ENCODE results near the gene RAMP2. TPM values are rescaled to one million over a fixed set of nuclear protein-coding genes. Genes with fewer than 3 reads are reported as not detected.

RAMP2 gene
- total and polyA plus RNA-seq, 2 of the 13 experiments (the other 11 are each of a cell fraction or from before 2014, with no cell fraction given) = 1.4 to 5.2 TPM

DNA sequence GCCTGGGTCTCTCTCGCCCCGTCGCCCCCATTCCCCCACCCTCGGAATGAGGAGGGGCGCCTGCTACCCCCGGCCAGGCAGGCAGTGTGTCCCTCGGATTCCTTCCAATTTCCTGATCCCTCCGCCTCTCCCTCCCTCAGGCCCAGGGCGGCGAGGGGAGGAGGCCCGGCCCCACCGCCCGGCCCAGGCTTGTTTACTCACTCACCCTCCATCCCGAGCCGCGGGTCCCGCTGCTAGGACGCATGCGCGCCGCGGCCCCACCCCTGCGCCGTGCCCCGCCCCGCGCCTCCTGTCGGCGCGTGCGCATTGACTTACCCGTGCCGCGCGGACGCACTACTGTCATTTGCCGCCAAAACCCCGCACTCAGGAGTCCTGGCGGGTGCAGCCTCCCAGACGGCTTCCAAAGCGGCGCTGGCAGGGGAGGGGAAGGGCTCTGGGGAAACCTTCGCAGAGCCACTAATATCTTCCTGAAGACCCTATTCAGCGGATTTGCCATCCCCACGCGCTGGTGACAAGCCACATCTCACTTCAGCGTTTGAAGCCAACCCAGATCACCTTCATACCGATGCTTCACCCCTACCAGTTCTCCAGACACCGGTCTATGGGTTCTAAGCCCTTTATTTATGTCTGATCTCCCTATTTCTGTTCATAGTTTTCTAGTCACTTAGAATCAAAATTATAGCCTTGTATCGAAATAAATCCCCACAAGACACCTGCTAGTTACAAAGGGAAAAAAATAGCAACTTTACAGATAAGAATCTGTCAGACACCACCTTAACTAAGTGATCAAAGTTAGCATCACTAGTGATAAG lies 16.0 kb upstream of the RAMP2 start, which contains the start of gene EZH1 (continued):
- TF ChIP-seq, protein P1, sequence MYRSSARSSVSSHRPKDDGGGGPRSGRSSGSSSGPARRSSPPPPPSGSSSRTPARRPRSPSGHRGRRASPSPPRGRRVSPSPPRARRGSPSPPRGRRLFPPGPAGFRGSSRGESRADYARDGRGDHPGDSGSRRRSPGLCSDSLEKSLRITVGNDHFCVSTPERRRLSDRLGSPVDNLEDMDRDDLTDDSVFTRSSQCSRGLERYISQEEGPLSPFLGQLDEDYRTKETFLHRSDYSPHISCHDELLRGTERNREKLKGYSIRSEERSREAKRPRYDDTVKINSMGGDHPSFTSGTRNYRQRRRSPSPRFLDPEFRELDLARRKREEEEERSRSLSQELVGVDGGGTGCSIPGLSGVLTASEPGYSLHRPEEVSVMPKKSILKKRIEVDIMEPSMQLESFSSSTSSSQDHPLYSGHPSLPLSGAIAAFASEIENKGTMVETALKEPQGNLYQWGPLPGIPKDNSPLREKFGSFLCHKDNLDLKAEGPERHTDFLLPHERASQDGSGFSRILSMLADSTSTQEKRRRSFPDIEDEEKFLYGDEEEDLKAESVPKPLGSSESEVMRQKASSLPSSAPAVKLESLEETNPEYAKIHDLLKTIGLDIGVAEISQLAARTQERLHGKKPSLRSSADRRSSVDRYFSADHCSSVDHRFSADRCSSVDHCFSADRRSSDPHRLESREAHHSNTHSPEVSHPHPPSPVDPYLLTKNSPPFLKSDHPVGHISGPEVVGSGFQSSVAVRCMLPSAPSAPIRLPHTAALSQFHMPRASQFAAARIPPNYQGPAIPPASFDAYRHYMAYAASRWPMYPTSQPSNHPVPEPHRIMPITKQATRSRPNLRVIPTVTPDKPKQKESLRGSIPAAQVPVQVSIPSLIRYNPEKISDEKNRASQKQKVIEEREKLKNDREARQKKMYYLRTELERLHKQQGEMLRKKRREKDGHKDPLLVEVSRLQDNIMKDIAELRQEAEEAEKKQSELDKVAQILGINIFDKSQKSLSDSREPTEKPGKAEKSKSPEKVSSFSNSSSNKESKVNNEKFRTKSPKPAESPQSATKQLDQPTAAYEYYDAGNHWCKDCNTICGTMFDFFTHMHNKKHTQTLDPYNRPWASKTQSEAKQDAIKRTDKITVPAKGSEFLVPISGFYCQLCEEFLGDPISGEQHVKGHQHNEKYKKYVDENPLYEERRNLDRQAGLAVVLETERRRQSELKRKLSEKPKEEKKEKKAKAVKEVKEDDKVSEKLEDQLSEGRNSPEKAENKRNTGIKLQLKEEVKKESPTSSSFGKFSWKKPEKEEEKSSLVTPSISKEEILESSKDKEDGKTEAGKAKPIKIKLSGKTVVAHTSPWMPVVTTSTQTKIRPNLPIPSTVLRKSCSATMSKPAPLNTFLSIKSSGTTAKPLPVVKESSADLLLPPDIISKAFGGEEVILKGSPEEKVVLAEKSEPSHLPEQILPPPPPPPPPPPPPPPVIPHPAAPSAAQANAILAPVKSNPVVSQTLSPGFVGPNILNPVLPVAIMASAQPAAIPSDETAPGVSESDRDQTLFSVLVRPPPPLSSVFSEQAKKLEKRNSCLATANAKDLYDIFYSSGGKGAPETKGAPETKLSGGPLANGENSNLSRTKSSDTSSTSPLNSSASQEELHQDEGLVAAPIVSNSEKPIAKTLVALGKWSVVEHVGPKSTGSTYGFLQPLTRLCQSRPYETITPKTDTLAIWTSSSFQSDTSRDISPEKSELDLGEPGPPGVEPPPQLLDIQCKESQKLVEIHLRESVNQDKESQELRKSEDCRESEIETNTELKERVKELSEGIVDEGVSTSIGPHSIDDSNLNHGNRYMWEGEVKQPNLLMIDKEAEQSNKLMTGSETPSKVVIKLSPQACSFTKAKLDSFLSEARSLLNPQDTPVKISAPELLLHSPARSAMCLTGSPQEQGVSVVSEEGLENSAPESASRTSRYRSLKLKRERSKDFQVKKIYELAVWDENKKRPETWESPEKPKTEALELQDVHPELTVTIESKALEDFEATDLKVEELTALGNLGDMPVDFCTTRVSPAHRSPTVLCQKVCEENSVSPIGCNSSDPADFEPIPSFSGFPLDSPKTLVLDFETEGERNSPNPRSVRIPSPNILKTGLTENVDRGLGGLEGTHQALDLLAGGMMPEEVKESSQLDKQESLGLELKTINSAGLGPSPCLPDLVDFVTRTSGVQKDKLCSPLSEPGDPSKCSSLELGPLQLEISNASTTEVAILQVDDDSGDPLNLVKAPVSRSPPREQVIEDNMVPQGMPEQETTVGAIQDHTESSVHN (CRISPR knock-in tag; IDR thresholded peaks at IDR 0.05) = peak; percentile 56; the same call in 1 of the 2 replicates
- TF ChIP-seq MIER3 (CRISPR knock-in tag; IDR thresholded peaks at IDR 0.05; ENCODE audit: borderline replicate concordance) = peak; percentile 45; the same call in 1 of the 2 replicates
- no peak for TF ChIP-seq CHD4 (IDR thresholded peaks at IDR 0.05; ENCODE audit: borderline replicate concordance, low read length)
- no peak for TF ChIP-seq PAX8 (CRISPR knock-in tag; IDR thresholded peaks at IDR 0.05; ENCODE audit: borderline replicate concordance)
- TF ChIP-seq ZNF260 (CRISPR knock-in tag; IDR thresholded peaks at IDR 0.05; ENCODE audit: borderline replicate concordance, low read depth) = 0 out of 2 replicates have a peak, but pooled peaks have one; percentile 72
- TF ChIP-seq, protein P2, sequence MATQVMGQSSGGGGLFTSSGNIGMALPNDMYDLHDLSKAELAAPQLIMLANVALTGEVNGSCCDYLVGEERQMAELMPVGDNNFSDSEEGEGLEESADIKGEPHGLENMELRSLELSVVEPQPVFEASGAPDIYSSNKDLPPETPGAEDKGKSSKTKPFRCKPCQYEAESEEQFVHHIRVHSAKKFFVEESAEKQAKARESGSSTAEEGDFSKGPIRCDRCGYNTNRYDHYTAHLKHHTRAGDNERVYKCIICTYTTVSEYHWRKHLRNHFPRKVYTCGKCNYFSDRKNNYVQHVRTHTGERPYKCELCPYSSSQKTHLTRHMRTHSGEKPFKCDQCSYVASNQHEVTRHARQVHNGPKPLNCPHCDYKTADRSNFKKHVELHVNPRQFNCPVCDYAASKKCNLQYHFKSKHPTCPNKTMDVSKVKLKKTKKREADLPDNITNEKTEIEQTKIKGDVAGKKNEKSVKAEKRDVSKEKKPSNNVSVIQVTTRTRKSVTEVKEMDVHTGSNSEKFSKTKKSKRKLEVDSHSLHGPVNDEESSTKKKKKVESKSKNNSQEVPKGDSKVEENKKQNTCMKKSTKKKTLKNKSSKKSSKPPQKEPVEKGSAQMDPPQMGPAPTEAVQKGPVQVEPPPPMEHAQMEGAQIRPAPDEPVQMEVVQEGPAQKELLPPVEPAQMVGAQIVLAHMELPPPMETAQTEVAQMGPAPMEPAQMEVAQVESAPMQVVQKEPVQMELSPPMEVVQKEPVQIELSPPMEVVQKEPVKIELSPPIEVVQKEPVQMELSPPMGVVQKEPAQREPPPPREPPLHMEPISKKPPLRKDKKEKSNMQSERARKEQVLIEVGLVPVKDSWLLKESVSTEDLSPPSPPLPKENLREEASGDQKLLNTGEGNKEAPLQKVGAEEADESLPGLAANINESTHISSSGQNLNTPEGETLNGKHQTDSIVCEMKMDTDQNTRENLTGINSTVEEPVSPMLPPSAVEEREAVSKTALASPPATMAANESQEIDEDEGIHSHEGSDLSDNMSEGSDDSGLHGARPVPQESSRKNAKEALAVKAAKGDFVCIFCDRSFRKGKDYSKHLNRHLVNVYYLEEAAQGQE (IDR thresholded peaks at IDR 0.05; ENCODE audit: borderline replicate concordance in 1 of 2, low read depth in 1 of 2, low read length in 2 of 2) = peak in 1 of 2 experiments; percentile 42; a peak in 1 of 4 replicates
- TF ChIP-seq, protein P3, sequence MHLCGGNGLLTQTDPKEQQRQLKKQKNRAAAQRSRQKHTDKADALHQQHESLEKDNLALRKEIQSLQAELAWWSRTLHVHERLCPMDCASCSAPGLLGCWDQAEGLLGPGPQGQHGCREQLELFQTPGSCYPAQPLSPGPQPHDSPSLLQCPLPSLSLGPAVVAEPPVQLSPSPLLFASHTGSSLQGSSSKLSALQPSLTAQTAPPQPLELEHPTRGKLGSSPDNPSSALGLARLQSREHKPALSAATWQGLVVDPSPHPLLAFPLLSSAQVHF (CRISPR knock-in tag; IDR thresholded peaks at IDR 0.05) = peak; percentile 86; the same call in 1 of the 2 replicates
- TF ChIP-seq, protein P4, sequence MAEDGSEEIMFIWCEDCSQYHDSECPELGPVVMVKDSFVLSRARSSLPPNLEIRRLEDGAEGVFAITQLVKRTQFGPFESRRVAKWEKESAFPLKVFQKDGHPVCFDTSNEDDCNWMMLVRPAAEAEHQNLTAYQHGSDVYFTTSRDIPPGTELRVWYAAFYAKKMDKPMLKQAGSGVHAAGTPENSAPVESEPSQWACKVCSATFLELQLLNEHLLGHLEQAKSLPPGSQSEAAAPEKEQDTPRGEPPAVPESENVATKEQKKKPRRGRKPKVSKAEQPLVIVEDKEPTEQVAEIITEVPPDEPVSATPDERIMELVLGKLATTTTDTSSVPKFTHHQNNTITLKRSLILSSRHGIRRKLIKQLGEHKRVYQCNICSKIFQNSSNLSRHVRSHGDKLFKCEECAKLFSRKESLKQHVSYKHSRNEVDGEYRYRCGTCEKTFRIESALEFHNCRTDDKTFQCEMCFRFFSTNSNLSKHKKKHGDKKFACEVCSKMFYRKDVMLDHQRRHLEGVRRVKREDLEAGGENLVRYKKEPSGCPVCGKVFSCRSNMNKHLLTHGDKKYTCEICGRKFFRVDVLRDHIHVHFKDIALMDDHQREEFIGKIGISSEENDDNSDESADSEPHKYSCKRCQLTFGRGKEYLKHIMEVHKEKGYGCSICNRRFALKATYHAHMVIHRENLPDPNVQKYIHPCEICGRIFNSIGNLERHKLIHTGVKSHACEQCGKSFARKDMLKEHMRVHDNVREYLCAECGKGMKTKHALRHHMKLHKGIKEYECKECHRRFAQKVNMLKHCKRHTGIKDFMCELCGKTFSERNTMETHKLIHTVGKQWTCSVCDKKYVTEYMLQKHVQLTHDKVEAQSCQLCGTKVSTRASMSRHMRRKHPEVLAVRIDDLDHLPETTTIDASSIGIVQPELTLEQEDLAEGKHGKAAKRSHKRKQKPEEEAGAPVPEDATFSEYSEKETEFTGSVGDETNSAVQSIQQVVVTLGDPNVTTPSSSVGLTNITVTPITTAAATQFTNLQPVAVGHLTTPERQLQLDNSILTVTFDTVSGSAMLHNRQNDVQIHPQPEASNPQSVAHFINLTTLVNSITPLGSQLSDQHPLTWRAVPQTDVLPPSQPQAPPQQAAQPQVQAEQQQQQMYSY (CRISPR knock-in tag; IDR thresholded peaks at IDR 0.05) = no peak
- no peak for TF ChIP-seq EHMT2 (IDR thresholded peaks at IDR 0.05; ENCODE audit: borderline replicate concordance, low read depth, low read length)
- peak; percentile 56 for TF ChIP-seq NCOA2 (CRISPR knock-in tag; IDR thresholded peaks at IDR 0.05)
